ENCODE results near the gene PIK3C2A.
"Not testable (repeated sequence)": the region's sequence is repeated elsewhere in the genome, so short reads cannot be mapped to it uniquely, and the experiment has no call there.

GRCh38 chr11:17242954-17243353 lies 35.2 kb upstream of the PIK3C2A start:
- TF ChIP-seq SMC3 (IDR thresholded peaks at IDR 0.05; ENCODE audit: low read depth, low read length); CTCF (IDR thresholded peaks at IDR 0.05); RAD21 (IDR thresholded peaks at IDR 0.05; ENCODE audit: low read length); MXI1 (IDR thresholded peaks at IDR 0.05; ENCODE audit: low read depth, low read length); EP300 (IDR thresholded peaks at IDR 0.05; ENCODE audit: borderline replicate concordance in 1 of 2, low read depth in 1 of 2, low read length in 1 of 2); NRF1 (IDR thresholded peaks at IDR 0.05; ENCODE audit: low read depth, low read length); POLR2AphosphoS5 (IDR thresholded peaks at IDR 0.05; ENCODE audit: low read depth, low read length); YY1 (IDR thresholded peaks at IDR 0.05; ENCODE audit: low read depth); NFIC (IDR thresholded peaks at IDR 0.05; ENCODE audit: borderline replicate concordance); CHD2 (IDR thresholded peaks at IDR 0.05; ENCODE audit: low read length, partially characterized antibody): not testable (repeated sequence)
- TF ChIP-seq, protein P1, sequence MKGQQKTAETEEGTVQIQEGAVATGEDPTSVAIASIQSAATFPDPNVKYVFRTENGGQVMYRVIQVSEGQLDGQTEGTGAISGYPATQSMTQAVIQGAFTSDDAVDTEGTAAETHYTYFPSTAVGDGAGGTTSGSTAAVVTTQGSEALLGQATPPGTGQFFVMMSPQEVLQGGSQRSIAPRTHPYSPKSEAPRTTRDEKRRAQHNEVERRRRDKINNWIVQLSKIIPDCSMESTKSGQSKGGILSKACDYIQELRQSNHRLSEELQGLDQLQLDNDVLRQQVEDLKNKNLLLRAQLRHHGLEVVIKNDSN (IDR thresholded peaks at IDR 0.05; ENCODE audit: borderline replicate concordance, low read depth), result not testable (repeated sequence)
